Measurements from ENCODE around the gene SUGT1. TPM values are rescaled to one million over a fixed set of nuclear protein-coding genes. Genes with fewer than 3 reads are reported as not detected.

The SUGT1 gene
- total and polyA plus RNA-seq, 7 donors = 21.9 to 49.0 (median 42.9) TPM

DNA sequence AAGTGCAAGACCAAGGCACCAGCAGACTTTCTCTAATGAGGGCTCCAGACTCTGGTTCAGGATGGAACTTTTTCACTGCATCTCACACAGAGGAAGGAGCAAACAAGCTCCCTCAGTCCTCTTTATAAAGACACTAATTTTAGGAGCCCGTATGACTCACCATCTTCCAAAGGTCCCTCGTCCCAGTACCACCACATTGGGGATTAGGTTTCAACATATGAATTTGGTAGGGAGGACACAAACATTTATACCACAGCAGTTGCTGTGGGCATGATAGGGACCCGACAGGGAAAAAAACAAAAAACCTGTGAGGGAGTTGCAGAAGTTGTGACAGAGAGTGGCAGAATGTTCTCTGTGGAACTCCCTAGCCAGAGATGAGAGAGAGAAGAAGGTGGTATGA lies 93.5 kb downstream of the SUGT1 start:
- Histone ChIP-seq H3K27ac (no peak overlapping the region), H3K4me1 (no peaks in the 10 kb centered on the region), H3K36me3 (no peaks in the 10 kb centered on the region), H3K4me3 (no peak overlapping the region), H3K27me3 (peaks cover 0 to 2% (median 0%) of the 10 kb centered on the region in 3 donors), H3K9me3 (peaks cover 0 to 4% (median 0%) of the 10 kb centered on the region in 4 donors)
- DNase-seq = no peak
- intact Hi-C loops (cut with DNase I) = no loop called here
- 76 to 82% methylated on average over 3 of the region's 3 CpGs for WGBS, 2 donors
- TF ChIP-seq EP300 (IDR thresholded peaks at IDR 0.05) (no peak), POLR2AphosphoS5 (IDR thresholded peaks at IDR 0.05) (no peak), POLR2A (IDR thresholded peaks at IDR 0.05) (no peak)
- TF ChIP-seq, protein P1, sequence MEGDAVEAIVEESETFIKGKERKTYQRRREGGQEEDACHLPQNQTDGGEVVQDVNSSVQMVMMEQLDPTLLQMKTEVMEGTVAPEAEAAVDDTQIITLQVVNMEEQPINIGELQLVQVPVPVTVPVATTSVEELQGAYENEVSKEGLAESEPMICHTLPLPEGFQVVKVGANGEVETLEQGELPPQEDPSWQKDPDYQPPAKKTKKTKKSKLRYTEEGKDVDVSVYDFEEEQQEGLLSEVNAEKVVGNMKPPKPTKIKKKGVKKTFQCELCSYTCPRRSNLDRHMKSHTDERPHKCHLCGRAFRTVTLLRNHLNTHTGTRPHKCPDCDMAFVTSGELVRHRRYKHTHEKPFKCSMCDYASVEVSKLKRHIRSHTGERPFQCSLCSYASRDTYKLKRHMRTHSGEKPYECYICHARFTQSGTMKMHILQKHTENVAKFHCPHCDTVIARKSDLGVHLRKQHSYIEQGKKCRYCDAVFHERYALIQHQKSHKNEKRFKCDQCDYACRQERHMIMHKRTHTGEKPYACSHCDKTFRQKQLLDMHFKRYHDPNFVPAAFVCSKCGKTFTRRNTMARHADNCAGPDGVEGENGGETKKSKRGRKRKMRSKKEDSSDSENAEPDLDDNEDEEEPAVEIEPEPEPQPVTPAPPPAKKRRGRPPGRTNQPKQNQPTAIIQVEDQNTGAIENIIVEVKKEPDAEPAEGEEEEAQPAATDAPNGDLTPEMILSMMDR (IDR thresholded peaks at IDR 0.05) = no peak

DNA sequence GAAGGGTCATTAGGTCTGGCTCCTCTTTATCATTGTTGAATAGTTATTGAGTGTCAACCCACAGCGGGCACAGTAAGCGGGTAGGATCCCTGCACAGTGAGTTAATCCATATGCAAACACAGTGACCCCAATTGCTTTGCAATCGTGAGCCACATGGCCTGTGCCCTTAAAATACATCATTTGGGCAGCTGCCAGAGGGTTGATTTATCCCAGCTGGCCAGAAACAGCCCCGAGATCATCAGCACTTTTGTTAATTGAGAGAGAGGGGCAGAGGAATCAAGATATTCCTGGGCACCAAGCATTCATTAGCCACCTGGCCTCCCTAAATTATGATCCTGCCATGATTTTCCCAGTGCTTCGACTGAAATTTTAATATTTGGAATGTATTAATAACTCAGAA lies 96.8 kb downstream of the SUGT1 start:
- H3K36me3 ChIP-seq = no peaks in the 10 kb centered on the region
- H3K27me3 ChIP-seq = no peaks in the 10 kb centered on the region
- 53 to 62% methylated on average over 5 of the region's 5 CpGs for WGBS, 2 donors
- DNase-seq = no peak
- no peak for TF ChIP-seq POLR2AphosphoS5 (IDR thresholded peaks at IDR 0.05)
- no peak for TF ChIP-seq EP300 (IDR thresholded peaks at IDR 0.05)
- H3K27ac ChIP-seq = no peak overlapping the region
- no peaks in the 10 kb centered on the region for H3K9me3 ChIP-seq
- H3K4me1 ChIP-seq = no peaks in the 10 kb centered on the region
- H3K4me3 ChIP-seq = no peak overlapping the region
- intact Hi-C loops (cut with DNase I) = no loop called here

Other genes starting within 250 kb of the SUGT1 start
- 1 to 10 TPM; 3.0 to 6.4 (median 4.8) TPM for gene THSD1, start 246.7 kb upstream of the SUGT1 start, total RNA-seq
- 1 to 10 TPM in 1 of 3 donors, under 1 TPM in 1, not detected in 1; 0.60 to 1.6 TPM for gene THSD1, start 246.7 kb upstream of the SUGT1 start, polyA plus RNA-seq
- gene VPS36, start 202.2 kb upstream of the SUGT1 start, total RNA-seq = 10 to 100 TPM; 52.8 to 85.0 (median 66.4) TPM
- 10 to 100 TPM; 22.3 to 33.1 (median 33.0) TPM for gene VPS36, start 202.2 kb upstream of the SUGT1 start, polyA plus RNA-seq
- 10 to 100 TPM in 1 of 4 donors, 1 to 10 TPM in 3; 5.8 to 10.2 (median 7.1) TPM for gene CKAP2, start 197.4 kb upstream of the SUGT1 start, total RNA-seq
- gene CKAP2, start 197.4 kb upstream of the SUGT1 start, polyA plus RNA-seq = 10 to 100 TPM in 1 of 3 donors, 1 to 10 TPM in 2; 3.0 to 10.5 (median 6.2) TPM
- 1 to 10 TPM in 3 of 4 donors, under 1 TPM in 1; 0.95 to 4.3 (median 3.7) TPM for gene HNRNPA1L2, start 10.4 kb upstream of the SUGT1 start, total RNA-seq
- gene HNRNPA1L2, start 10.4 kb upstream of the SUGT1 start, polyA plus RNA-seq = 1 to 10 TPM; 2.8 to 6.2 (median 3.6) TPM
- gene CNMD, start 87.0 kb downstream of the SUGT1 start, total RNA-seq = not detected
- under 1 TPM in 1 of 3 donors, not detected in 2; 0.10 TPM for gene CNMD, start 87.0 kb downstream of the SUGT1 start, polyA plus RNA-seq
- gene PCDH8, start 195.8 kb downstream of the SUGT1 start, total RNA-seq = under 1 TPM in 3 of 4 donors, not detected in 1; under 0.01 to 0.81 (median 0.16) TPM
- gene PCDH8, start 195.8 kb downstream of the SUGT1 start, polyA plus RNA-seq = under 1 TPM in 1 of 3 donors, not detected in 2; 0.36 TPM

Data from sigmoid colon (tissue), 7 donors.